ENCODE results near the gene RGS9.
"Not testable (repeated sequence)": the region's sequence is repeated elsewhere in the genome, so short reads cannot be mapped to it uniquely, and the experiment has no call there.

RGS9 gene

DNA sequence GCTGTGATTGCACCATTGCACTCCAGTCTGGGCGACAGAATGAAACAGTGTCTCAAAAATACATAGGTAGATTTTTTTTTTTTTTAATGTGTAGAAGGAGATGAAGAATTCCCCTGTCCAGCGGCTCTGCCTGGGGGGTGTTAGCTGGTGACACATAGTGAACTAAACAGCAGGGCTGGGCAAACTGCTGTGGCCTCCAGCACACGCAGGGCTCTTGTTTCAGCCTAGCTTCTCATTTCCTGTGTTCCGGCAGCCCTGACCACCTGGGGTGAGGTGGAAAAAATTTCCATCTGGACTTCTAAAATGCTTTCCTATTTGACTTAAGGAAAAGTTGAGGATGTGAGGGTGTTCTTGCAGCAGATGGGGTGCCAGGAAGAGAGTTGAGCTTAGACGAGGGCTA is 33.3 kb upstream of the RGS9 start:
- TF ChIP-seq, protein P1, sequence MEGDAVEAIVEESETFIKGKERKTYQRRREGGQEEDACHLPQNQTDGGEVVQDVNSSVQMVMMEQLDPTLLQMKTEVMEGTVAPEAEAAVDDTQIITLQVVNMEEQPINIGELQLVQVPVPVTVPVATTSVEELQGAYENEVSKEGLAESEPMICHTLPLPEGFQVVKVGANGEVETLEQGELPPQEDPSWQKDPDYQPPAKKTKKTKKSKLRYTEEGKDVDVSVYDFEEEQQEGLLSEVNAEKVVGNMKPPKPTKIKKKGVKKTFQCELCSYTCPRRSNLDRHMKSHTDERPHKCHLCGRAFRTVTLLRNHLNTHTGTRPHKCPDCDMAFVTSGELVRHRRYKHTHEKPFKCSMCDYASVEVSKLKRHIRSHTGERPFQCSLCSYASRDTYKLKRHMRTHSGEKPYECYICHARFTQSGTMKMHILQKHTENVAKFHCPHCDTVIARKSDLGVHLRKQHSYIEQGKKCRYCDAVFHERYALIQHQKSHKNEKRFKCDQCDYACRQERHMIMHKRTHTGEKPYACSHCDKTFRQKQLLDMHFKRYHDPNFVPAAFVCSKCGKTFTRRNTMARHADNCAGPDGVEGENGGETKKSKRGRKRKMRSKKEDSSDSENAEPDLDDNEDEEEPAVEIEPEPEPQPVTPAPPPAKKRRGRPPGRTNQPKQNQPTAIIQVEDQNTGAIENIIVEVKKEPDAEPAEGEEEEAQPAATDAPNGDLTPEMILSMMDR (IDR thresholded peaks at IDR 0.05; ENCODE audit: low read depth, low read length), result no peak
- no peak overlapping the region for H3K4me3 ChIP-seq (ENCODE audit: low read depth, low read length)

DNA sequence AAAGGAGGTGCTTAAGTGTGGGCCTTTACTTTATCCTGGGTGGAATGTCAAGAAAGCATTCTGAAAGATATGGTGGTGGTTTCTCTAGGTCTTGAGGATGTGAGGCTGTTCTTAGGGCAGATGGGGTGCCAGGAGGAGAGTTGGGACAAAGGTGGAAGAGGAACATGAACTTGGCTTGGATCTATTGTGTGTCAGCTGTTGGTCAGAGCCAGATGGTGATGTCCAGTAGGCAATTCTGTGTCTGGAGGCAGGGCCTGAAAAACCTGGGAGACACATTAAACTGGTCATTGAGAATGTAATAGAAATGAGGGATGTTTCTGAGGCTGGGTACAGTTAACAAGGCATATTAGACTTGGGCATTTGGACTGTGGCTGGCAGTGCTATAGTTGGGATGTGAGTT is 32.6 kb upstream of the RGS9 start:
- no peak overlapping the region for H3K4me3 ChIP-seq (ENCODE audit: low read depth, low read length)
- TF ChIP-seq, protein P1 (IDR thresholded peaks at IDR 0.05; ENCODE audit: low read depth, low read length), result no peak

DNA sequence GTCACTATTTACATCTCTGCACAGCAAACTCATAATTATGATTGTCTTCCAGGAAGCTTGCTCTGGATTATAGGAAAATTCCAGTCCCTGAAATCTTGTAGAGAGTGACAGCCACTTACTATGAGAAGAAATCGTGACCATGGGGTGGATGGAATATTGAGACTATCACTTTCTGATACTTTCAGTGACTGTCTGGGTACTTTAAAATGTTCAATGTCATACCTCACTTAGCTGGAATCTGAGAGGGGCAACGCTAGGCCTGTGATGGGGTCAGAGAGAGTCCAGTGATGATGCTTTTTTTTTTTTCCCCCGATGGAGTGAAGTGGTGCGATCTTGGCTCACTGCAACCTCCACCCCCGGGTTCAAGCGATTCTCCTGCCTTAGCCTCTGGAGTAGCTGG is 32.2 kb upstream of the RGS9 start:
- H3K4me3 ChIP-seq (ENCODE audit: low read depth, low read length), result no peak overlapping the region
- TF ChIP-seq, protein P1 (IDR thresholded peaks at IDR 0.05; ENCODE audit: low read depth, low read length), result no peak

DNA sequence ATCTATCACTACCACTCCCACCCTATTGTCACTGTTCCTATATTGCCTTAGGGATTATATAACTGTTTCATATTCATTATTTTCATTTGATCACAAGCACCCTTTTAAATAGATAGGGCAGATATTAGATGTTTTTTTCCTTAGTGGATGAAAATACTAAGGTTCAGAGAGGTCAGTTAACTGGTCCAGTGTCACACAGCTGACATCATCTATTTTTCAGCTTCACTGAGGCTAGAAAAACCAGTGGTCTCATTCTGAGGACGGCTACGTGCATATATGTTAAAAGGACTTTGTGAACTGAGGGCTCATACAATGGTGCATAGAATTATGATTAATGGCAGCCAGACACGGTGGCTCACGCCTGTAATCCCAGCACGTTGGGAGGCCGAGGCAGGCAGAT is 29.0 kb upstream of the RGS9 start:
- TF ChIP-seq, protein P1 (IDR thresholded peaks at IDR 0.05; ENCODE audit: low read depth, low read length), result no peak
- no peak overlapping the region for H3K4me3 ChIP-seq (ENCODE audit: low read depth, low read length)

DNA sequence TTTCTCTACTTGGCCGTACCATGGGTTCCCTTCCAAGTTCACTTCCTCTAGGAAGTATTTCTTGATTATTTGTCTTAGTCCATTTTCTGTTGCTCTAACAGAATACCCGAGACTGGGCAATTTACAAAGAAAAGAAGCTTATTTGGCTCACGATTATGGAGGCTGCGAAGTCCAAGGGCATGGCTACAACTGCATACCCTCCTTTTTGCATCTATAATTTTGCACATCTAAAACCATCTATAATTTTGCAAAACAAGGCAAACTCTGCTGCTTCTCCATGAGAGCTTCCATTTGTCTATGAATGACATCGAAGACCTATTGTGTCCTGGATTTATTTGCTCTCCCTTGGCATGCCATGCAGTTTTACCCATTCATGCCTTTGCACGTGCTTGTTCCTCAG is 27.6 kb upstream of the RGS9 start:
- H3K4me3 ChIP-seq (ENCODE audit: low read depth, low read length), result no peak overlapping the region
- TF ChIP-seq, protein P1 (IDR thresholded peaks at IDR 0.05; ENCODE audit: low read depth, low read length), result no peak

DNA sequence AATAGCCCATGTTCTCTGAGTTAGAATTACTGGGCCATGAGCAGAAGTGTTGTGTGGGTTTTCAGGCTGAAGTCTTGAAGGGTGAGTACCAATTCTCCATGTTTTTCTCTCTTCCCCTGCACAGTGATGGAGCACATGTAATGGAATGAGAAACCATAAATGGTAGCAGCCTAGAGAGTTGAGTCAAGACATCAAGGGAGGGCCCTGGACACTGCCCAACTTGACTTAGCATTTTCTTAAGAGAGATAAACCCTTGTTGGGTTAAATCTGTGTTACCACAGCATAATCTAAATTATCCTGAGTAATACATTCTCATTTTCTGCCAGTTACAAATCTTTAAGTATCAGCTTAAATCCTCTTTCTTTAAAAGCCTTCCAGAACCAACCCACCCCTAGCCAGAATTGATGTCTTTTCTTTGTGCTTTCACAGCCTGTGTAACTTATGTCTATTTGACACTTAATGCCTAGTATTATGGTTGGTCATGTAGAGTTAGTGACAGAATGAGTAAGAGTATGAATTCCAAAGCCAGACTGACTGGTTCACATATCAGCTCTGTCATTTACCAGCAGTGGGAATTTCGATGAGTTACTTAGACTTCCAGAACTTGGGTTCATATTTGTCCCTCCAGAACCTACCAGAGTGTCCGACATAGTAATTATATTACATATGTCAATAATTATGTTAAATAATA is 27.0 kb upstream of the RGS9 start:
- no peak overlapping the region for H3K4me3 ChIP-seq (ENCODE audit: low read depth, low read length)
- TF ChIP-seq, protein P1 (IDR thresholded peaks at IDR 0.05; ENCODE audit: low read depth, low read length), result no peak

DNA sequence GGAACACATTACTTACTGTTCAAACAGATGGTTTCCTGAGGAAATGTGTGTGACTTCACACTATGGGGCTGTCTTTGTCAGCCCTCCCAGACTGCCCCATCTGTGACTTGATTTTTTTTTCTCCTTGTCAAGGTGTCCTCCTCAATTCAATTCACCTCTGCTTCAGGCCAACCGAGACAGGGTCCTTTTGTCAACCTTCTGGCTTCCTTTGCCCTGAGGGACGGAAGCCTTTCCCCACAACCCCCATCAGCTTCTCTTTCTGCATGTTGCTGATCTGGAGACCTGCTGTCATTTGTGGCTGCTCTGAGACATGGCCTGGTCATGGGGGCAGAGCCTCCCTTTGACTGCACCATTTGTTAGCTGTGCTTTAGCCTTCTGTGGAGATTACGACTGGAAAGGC is 21.3 kb upstream of the RGS9 start:
- TF ChIP-seq, protein P1 (IDR thresholded peaks at IDR 0.05; ENCODE audit: low read depth, low read length), result no peak

DNA sequence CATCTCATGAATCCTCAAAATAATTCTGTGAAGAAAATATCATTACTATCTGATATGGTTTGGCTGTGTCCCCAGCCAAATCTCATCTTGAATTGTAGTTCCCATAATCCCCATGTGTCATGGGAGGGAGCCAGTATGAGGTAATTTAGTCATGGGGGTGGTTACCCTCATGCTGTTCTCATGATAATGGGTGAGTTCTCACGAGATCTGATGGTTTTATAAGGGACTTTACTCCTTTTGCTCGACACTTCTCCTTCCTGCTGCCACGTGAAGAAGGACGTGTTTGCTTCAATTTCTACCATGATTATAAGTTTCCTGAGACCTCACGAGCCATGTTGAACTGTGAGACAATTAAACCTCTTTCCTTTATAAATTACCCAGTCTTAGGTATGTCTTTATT is 20.7 kb upstream of the RGS9 start:
- not testable (repeated sequence) for H3K4me3 ChIP-seq (ENCODE audit: low read depth, low read length)

More for the DNA sequence above, 21.3 kb upstream of the RGS9 start:
- no peak overlapping the region for H3K4me3 ChIP-seq (ENCODE audit: low read depth, low read length)

Measured in WI38 (cell line).